GM12891 (cell line): ENCODE measurements around the gene CCN5.

Experiments
- POLR2A ChIP-seq: IDR thresholded peaks from 2 replicates; pipeline ENCODE4 v1.6.1; 2011; ENCODE audit warnings: low read depth, low read length, control low read depth
- POLR2AphosphoS5 ChIP-seq: IDR thresholded peaks from 2 replicates; pipeline ENCODE4 v1.6.1; 2011; ENCODE audit warnings: low read depth, low read length, control low read depth
- SPI1 ChIP-seq: IDR thresholded peaks from 2 replicates; pipeline ENCODE4 v1.6.1; 2011; ENCODE audit warnings: low read depth, low read length, control low read depth
- TAF1 ChIP-seq: IDR thresholded peaks from 2 replicates; pipeline ENCODE4 v1.6.1; 2011; ENCODE audit warnings: low read depth, low read length, control low read depth

DNA sequence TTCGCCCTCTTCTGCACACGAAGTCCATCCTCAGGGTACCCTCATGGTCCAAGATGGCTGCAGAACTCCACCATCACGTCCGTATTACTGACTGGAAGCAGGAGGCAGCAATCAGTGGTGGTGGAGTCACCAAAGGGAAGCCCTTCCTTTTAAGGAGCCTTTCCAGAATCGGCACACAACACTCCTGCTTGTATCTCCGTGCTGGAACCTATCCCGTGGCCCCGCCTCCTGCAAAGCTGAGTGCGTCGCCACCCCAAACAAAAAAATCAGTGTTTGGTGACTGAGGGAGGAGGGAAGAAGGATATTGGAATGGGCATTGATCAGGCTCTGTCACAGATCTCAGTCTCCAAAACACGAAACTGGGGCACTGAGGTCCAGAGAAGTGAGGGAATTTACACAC, 5.8 kb upstream of the CCN5 start:
- TF ChIP-seq POLR2A (no peak), TAF1 (no peak), POLR2AphosphoS5 (no peak), SPI1 (no peak)
